ENCODE results near the gene WIPI1. TPM values are rescaled to one million over a fixed set of nuclear protein-coding genes. Genes with fewer than 3 reads are reported as not detected.
A peak's percentile ranks its signal among the peaks of the same experiment; 100 is the strongest.

Gene WIPI1
- total and polyA plus RNA-seq, 2 of the 13 experiments (the other 11 are each of a cell fraction or from before 2014, with no cell fraction given) = 29.4 to 141 TPM

GRCh38 chr17:68387435-68388218 lies 69.7 kb downstream of the WIPI1 start (continued):
- TF ChIP-seq, protein P1, sequence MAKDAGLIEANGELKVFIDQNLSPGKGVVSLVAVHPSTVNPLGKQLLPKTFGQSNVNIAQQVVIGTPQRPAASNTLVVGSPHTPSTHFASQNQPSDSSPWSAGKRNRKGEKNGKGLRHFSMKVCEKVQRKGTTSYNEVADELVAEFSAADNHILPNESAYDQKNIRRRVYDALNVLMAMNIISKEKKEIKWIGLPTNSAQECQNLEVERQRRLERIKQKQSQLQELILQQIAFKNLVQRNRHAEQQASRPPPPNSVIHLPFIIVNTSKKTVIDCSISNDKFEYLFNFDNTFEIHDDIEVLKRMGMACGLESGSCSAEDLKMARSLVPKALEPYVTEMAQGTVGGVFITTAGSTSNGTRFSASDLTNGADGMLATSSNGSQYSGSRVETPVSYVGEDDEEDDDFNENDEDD (CRISPR knock-in tag; IDR thresholded peaks at IDR 0.05; ENCODE audit: borderline replicate concordance) = no peak
- peak in 1 of 2 experiments; percentile 33; a peak in 1 of 4 replicates for TF ChIP-seq KLF16 (CRISPR knock-in tag; IDR thresholded peaks at IDR 0.05)
- TF ChIP-seq ZEB1 (IDR thresholded peaks at IDR 0.05; ENCODE audit: insufficient replicate concordance, low read depth) = no peak
- no peak for TF ChIP-seq ZNF382 (CRISPR knock-in tag; IDR thresholded peaks at IDR 0.05; ENCODE audit: borderline replicate concordance)
- TF ChIP-seq GATAD2A (CRISPR knock-in tag; IDR thresholded peaks at IDR 0.05) = peak; percentile 16; the same call in 1 of the 2 replicates
- TF ChIP-seq REL (CRISPR knock-in tag; conservative IDR thresholded peaks at IDR 0.05) = no peak
- 0 out of 2 replicates have a peak, but pooled peaks have one; percentile 39 for TF ChIP-seq ZNF558 (CRISPR knock-in tag; IDR thresholded peaks at IDR 0.05; ENCODE audit: borderline replicate concordance)
- TF ChIP-seq TEAD3 (CRISPR knock-in tag; optimal IDR thresholded peaks at IDR 0.05; ENCODE audit: borderline replicate concordance) = peak; percentile 5
- TF ChIP-seq ZFX (CRISPR knock-in tag; IDR thresholded peaks at IDR 0.05; ENCODE audit: low read depth) = 0 out of 2 replicates have a peak, but pooled peaks have one; percentile 13
- 0 out of 2 replicates have a peak, but pooled peaks have one; percentile 20 for TF ChIP-seq HNF1B (CRISPR knock-in tag; IDR thresholded peaks at IDR 0.05)
- TF ChIP-seq, protein P2, sequence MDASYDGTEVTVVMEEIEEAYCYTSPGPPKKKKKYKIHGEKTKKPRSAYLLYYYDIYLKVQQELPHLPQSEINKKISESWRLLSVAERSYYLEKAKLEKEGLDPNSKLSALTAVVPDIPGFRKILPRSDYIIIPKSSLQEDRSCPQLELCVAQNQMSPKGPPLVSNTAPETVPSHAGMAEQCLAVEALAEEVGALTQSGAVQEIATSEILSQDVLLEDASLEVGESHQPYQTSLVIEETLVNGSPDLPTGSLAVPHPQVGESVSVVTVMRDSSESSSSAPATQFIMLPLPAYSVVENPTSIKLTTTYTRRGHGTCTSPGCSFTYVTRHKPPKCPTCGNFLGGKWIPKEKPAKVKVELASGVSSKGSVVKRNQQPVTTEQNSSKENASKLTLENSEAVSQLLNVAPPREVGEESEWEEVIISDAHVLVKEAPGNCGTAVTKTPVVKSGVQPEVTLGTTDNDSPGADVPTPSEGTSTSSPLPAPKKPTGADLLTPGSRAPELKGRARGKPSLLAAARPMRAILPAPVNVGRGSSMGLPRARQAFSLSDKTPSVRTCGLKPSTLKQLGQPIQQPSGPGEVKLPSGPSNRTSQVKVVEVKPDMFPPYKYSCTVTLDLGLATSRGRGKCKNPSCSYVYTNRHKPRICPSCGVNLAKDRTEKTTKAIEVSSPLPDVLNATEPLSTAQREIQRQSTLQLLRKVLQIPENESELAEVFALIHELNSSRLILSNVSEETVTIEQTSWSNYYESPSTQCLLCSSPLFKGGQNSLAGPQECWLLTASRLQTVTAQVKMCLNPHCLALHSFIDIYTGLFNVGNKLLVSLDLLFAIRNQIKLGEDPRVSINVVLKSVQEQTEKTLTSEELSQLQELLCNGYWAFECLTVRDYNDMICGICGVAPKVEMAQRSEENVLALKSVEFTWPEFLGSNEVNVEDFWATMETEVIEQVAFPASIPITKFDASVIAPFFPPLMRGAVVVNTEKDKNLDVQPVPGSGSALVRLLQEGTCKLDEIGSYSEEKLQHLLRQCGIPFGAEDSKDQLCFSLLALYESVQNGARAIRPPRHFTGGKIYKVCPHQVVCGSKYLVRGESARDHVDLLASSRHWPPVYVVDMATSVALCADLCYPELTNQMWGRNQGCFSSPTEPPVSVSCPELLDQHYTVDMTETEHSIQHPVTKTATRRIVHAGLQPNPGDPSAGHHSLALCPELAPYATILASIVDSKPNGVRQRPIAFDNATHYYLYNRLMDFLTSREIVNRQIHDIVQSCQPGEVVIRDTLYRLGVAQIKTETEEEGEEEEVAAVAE (CRISPR knock-in tag; IDR thresholded peaks at IDR 0.05; ENCODE audit: borderline replicate concordance) = peak; percentile 9; the same call in 1 of the 2 replicates
- no peak for TF ChIP-seq GPN1 (CRISPR knock-in tag; IDR thresholded peaks at IDR 0.05; ENCODE audit: borderline replicate concordance)

Measured in HepG2 (cell line).